ENCODE data around the gene PREB. TPM values are rescaled to one million over a fixed set of nuclear protein-coding genes. Genes with fewer than 3 reads are reported as not detected.

PREB gene
- total RNA-seq, 2 experiments from 2014 or later = 60.0 to 65.3 TPM

GRCh38 chr2:27086724-27087593, 47.5 kb downstream of the PREB start, which contains the start of gene KHK:
Gene KHK, plus strand, starts transcription at chr2:27086772. Its CDS starts 488 bp downstream, at chr2:27087260.
- DNase-seq = peak; percentile 36
- Mint-ChIP-seq H3K36me3 (ENCODE audit: low read depth) (no peaks in the 10 kb centered on the region), H3K9me3 (no peaks in the 10 kb centered on the region), H3K27me3 (no peaks in the 10 kb centered on the region), H3K4me3 (peak within 1 kb of the TSS; percentile 79), H3K27ac (peak within 1 kb of the TSS; percentile 90), H3K4me1 (peaks cover 41% of the 10 kb centered on the region)
- ChIA-PET CTCF (interaction anchor here (0.7 to 4.4 kb wide), 11 partner anchors 13 to 636 kb away, joined by 3 to 21 read pairs (median 4); partner anchors contain the start of genes OST4 and PREB), POLR2A (interaction anchor here (0.6 to 1.0 kb wide), 2 partner anchors 18 to 407 kb away, joined by 3 read pairs; no protein-coding TSS in a partner anchor)

- Mint-ChIP-seq H3K9me3 (no peaks in the 10 kb centered on the region), H3K4me3 (peak overlapping the region; percentile 79), H3K36me3 (ENCODE audit: low read depth) (no peaks in the 10 kb centered on the region), H3K4me1 (peaks cover 46% of the 10 kb centered on the region), H3K27ac (peak overlapping the region; percentile 90), H3K27me3 (no peaks in the 10 kb centered on the region)
- ChIA-PET POLR2A (interaction anchor here (1.0 kb wide), 1 partner anchor 18 kb away, joined by 3 read pairs; no protein-coding TSS in a partner anchor), CTCF (interaction anchor here (0.9 to 4.6 kb wide), 10 partner anchors 12 to 212 kb away, joined by 3 to 21 read pairs (median 4); partner anchors contain the start of genes AGBL5 and OST4)
- peak; percentile 95 for DNase-seq
Observed at GRCh38 chr2:27086090-27086723, 48.2 kb downstream of the PREB start.

GRCh38 chr2:27085673-27086089, 48.8 kb downstream of the PREB start:
- H3K27ac Mint-ChIP-seq = peak overlapping the region; percentile 76
- peak overlapping the region; percentile 61 for H3K4me3 Mint-ChIP-seq
- H3K4me1 Mint-ChIP-seq = peaks cover 51% of the 10 kb centered on the region
- no peaks in the 10 kb centered on the region for H3K36me3 Mint-ChIP-seq (ENCODE audit: low read depth)
- H3K27me3 Mint-ChIP-seq = no peaks in the 10 kb centered on the region
- no peaks in the 10 kb centered on the region for H3K9me3 Mint-ChIP-seq
- ChIA-PET POLR2A (no interaction called here), CTCF (interaction anchor here (1.0 to 4.6 kb wide), 6 partner anchors 14 to 181 kb away, joined by 3 to 21 read pairs (median 9); partner anchors contain the start of genes AGBL5 and OST4)
- peak; percentile 31 for DNase-seq

GRCh38 chr2:27085062-27085672, 49.3 kb downstream of the PREB start:
- CTCF ChIA-PET = interaction anchor here (1.0 to 4.6 kb wide), 7 partner anchors 13 to 182 kb away, joined by 3 to 21 read pairs (median 5); partner anchors contain the start of genes AGBL5 and OST4

GRCh38 chr2:27084297-27085061, 50.0 kb downstream of the PREB start:
- Mint-ChIP-seq H3K27ac (peak overlapping the region; percentile 76), H3K4me1 (peaks cover 54% of the 10 kb centered on the region)

More at GRCh38 chr2:27085062-27085672, 49.3 kb downstream of the PREB start:
- no peaks in the 10 kb centered on the region for H3K9me3 Mint-ChIP-seq
- peaks cover 54% of the 10 kb centered on the region for H3K4me1 Mint-ChIP-seq
- H3K27ac Mint-ChIP-seq = peak overlapping the region; percentile 76
- POLR2A ChIA-PET = no interaction called here
- H3K36me3 Mint-ChIP-seq (ENCODE audit: low read depth) = no peaks in the 10 kb centered on the region
- H3K4me3 Mint-ChIP-seq = peak overlapping the region; percentile 61
- no peak for DNase-seq
- H3K27me3 Mint-ChIP-seq = no peaks in the 10 kb centered on the region

GRCh38 chr2:27083410-27084296, 50.8 kb downstream of the PREB start:
- H3K9me3 Mint-ChIP-seq = no peaks in the 10 kb centered on the region
- POLR2A ChIA-PET = no interaction called here
- H3K27ac Mint-ChIP-seq = peak overlapping the region; percentile 54
- DNase-seq = no peak
- no peaks in the 10 kb centered on the region for H3K36me3 Mint-ChIP-seq (ENCODE audit: low read depth)
- no peak overlapping the region for H3K4me3 Mint-ChIP-seq
- H3K4me1 Mint-ChIP-seq = peaks cover 51% of the 10 kb centered on the region
- H3K27me3 Mint-ChIP-seq = no peaks in the 10 kb centered on the region
- CTCF ChIA-PET = interaction anchor here (0.5 to 4.6 kb wide), 10 partner anchors 10 to 196 kb away, joined by 3 to 44 read pairs (median 4); partner anchors contain the start of genes AGBL5 and OST4

More at GRCh38 chr2:27084297-27085061, 50.0 kb downstream of the PREB start:
- Mint-ChIP-seq H3K27me3 (no peaks in the 10 kb centered on the region), H3K36me3 (ENCODE audit: low read depth) (no peaks in the 10 kb centered on the region), H3K4me3 (peak overlapping the region; percentile 61), H3K9me3 (no peaks in the 10 kb centered on the region)
- CTCF ChIA-PET = interaction anchor here (1.2 to 4.6 kb wide), 5 partner anchors 12 to 195 kb away, joined by 3 to 21 read pairs (median 4); partner anchors contain the start of genes AGBL5 and OST4
- DNase-seq = no peak
- POLR2A ChIA-PET = no interaction called here

- peaks cover 48% of the 10 kb centered on the region for H3K4me1 Mint-ChIP-seq
- ChIA-PET CTCF (interaction anchor here (0.6 to 4.6 kb wide), 6 partner anchors 12 to 313 kb away, joined by 3 to 44 read pairs (median 4); partner anchors contain the start of genes AGBL5 and OST4), POLR2A (no interaction called here)
- no peak for DNase-seq
- H3K4me3 Mint-ChIP-seq = no peak overlapping the region
- H3K27ac Mint-ChIP-seq = peak overlapping the region; percentile 54
- no peaks in the 10 kb centered on the region for H3K9me3 Mint-ChIP-seq
- peaks cover 1% of the 10 kb centered on the region for H3K27me3 Mint-ChIP-seq
- no peaks in the 10 kb centered on the region for H3K36me3 Mint-ChIP-seq (ENCODE audit: low read depth)
Observed at GRCh38 chr2:27082773-27083409, 51.5 kb downstream of the PREB start.

GRCh38 chr2:27081984-27082772, 52.3 kb downstream of the PREB start:
- Mint-ChIP-seq H3K4me1 (peaks cover 46% of the 10 kb centered on the region), H3K9me3 (no peaks in the 10 kb centered on the region), H3K4me3 (no peak overlapping the region), H3K27me3 (peaks cover 2% of the 10 kb centered on the region), H3K36me3 (ENCODE audit: low read depth) (no peaks in the 10 kb centered on the region), H3K27ac (peak overlapping the region; percentile 98)
- DNase-seq = no peak
- ChIA-PET CTCF (interaction anchor here (0.6 to 4.6 kb wide), 9 partner anchors 12 to 313 kb away, joined by 3 to 44 read pairs (median 6); partner anchors contain the start of genes AGBL5 and OST4), POLR2A (no interaction called here)
